NB4 (cell line): ENCODE data around the gene LCMT1.

Experiments used
- POLR2A ChIP-seq: IDR thresholded peaks from 2 replicates; pipeline ENCODE4 v1.6.1; 2011; ENCODE audit warnings: mild to moderate bottlenecking; ENCODE audit not compliant: insufficient read length; ENCODE audit errors: extremely low read depth
- TF ChIP-seq, protein P1 (sequence below): IDR thresholded peaks from one replicate; pipeline ENCODE4 v1.5.1; 2012; ENCODE audit warnings: low read depth, low read length

DNA sequence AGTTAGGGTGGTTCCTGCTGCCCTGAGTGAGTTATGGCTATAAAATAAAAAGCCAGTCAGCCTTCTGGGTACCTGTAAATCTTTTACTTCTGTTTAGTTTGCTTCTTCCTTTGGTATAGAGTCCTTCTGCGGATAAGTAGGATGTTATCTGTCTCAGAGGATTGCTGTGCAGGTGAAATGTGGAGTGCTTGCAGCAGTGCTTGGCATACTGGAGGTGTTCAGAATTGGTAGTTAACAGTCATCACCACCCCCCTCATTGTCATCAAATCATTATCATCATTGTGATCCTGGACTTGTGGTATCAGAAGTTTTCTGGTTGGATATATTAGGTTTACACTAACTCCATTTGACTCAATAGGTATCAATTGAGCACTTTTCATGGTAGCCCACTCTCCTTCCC, 2.6 kb downstream of the LCMT1 start:
- TF ChIP-seq, protein P1, sequence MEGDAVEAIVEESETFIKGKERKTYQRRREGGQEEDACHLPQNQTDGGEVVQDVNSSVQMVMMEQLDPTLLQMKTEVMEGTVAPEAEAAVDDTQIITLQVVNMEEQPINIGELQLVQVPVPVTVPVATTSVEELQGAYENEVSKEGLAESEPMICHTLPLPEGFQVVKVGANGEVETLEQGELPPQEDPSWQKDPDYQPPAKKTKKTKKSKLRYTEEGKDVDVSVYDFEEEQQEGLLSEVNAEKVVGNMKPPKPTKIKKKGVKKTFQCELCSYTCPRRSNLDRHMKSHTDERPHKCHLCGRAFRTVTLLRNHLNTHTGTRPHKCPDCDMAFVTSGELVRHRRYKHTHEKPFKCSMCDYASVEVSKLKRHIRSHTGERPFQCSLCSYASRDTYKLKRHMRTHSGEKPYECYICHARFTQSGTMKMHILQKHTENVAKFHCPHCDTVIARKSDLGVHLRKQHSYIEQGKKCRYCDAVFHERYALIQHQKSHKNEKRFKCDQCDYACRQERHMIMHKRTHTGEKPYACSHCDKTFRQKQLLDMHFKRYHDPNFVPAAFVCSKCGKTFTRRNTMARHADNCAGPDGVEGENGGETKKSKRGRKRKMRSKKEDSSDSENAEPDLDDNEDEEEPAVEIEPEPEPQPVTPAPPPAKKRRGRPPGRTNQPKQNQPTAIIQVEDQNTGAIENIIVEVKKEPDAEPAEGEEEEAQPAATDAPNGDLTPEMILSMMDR, result no peak
- TF ChIP-seq POLR2A, result no peak
